A549 (cell line): ENCODE data around the gene NOSIP. TPM values are rescaled to one million over a fixed set of nuclear protein-coding genes. Genes with fewer than 3 reads are reported as not detected.

ENCODE experiments used
- polyA plus RNA-seq, 4 experiments: library from polyadenylated mRNA; depleted of rRNA in 3 of 4; stranded (reverse); fragments of >200 nt; fragmentation: RNase III in 1 of 4; extraction: RNeasy Plus Mini Kit Qiagen cat#74134 plus additional on column Dnase treatment in 1 of 4; gene quantifications; 2 replicates in 3 of 4; 3 replicates in 1 of 4; pipeline ENCODE4 v1.2.3, GENCODE V29; 2011 to 2017
- small RNA-seq, 6 experiments: library from RNA; depleted of rRNA; stranded (forward); fragments of <200 nt; gene quantifications; one replicate each; pipeline ENCODE3, GENCODE V24; 2012

The NOSIP gene
- polyA plus RNA-seq, 2 of the 4 experiments (the other 2 are of a cell fraction): 49.0 to 101 TPM

Small RNA genes lying within 50 kb of the gene (small RNA-seq; reads per million reads assigned to genes)
- gene RF00019: 0 reads per million in 6 experiments

Other genes with a start within 250 kb of the NOSIP start
- gene CD37, start 245.2 kb downstream of the NOSIP start, polyA plus RNA-seq (2011; rRNA removed): not detected in 2 replicates
- gene CD37, start 245.2 kb downstream of the NOSIP start, polyA plus RNA-seq (2017; fragmentation: RNase III; extraction: RNeasy Plus Mini Kit Qiagen cat#74134 plus additional on column Dnase treatment): 0.13 to 0.22 TPM in 2 of 3 replicates, not detected in the other
- gene TEAD2, start 218.1 kb downstream of the NOSIP start, polyA plus RNA-seq (2011; rRNA removed): 15.9 and 20.3 TPM in 2 replicates
- 19.0 to 26.3 TPM (median 25.3 TPM) in 3 replicates for gene TEAD2, start 218.1 kb downstream of the NOSIP start, polyA plus RNA-seq (2017; fragmentation: RNase III; extraction: RNeasy Plus Mini Kit Qiagen cat#74134 plus additional on column Dnase treatment)
- gene DKKL1, start 216.7 kb downstream of the NOSIP start, polyA plus RNA-seq (2011; rRNA removed): 0.53 and 0.91 TPM in 2 replicates
- gene DKKL1, start 216.7 kb downstream of the NOSIP start, polyA plus RNA-seq (2017; fragmentation: RNase III; extraction: RNeasy Plus Mini Kit Qiagen cat#74134 plus additional on column Dnase treatment): 0.26 to 0.68 TPM (median 0.37 TPM) in 3 replicates
- gene KASH5, start 192.3 kb downstream of the NOSIP start, polyA plus RNA-seq (2011; rRNA removed): 0.08 TPM in 2 replicates
- 0.17 TPM in 1 of 3 replicates, not detected in the others for gene KASH5, start 192.3 kb downstream of the NOSIP start, polyA plus RNA-seq (2017; fragmentation: RNase III; extraction: RNeasy Plus Mini Kit Qiagen cat#74134 plus additional on column Dnase treatment)
- not detected in 2 replicates for gene PTH2, start 157.1 kb downstream of the NOSIP start, polyA plus RNA-seq (2011; rRNA removed)
- gene PTH2, start 157.1 kb downstream of the NOSIP start, polyA plus RNA-seq (2017; fragmentation: RNase III; extraction: RNeasy Plus Mini Kit Qiagen cat#74134 plus additional on column Dnase treatment): not detected in 3 replicates
- 0.06 TPM in 1 of 2 replicates, not detected in the other for gene GFY, start 155.2 kb downstream of the NOSIP start, polyA plus RNA-seq (2011; rRNA removed)
- 0.16 to 0.18 TPM in 2 of 3 replicates, not detected in the other for gene GFY, start 155.2 kb downstream of the NOSIP start, polyA plus RNA-seq (2017; fragmentation: RNase III; extraction: RNeasy Plus Mini Kit Qiagen cat#74134 plus additional on column Dnase treatment)
- gene SLC17A7, start 139.0 kb downstream of the NOSIP start, polyA plus RNA-seq (2011; rRNA removed): 0.48 and 0.50 TPM in 2 replicates
- 0.35 to 0.44 TPM (median 0.39 TPM) in 3 replicates for gene SLC17A7, start 139.0 kb downstream of the NOSIP start, polyA plus RNA-seq (2017; fragmentation: RNase III; extraction: RNeasy Plus Mini Kit Qiagen cat#74134 plus additional on column Dnase treatment)
- 74.1 and 89.7 TPM in 2 replicates for gene PIH1D1, start 128.7 kb downstream of the NOSIP start, polyA plus RNA-seq (2011; rRNA removed)
- gene PIH1D1, start 128.7 kb downstream of the NOSIP start, polyA plus RNA-seq (2017; fragmentation: RNase III; extraction: RNeasy Plus Mini Kit Qiagen cat#74134 plus additional on column Dnase treatment): 96.8 to 114 TPM (median 113 TPM) in 3 replicates
- 9.7 and 10.2 TPM in 2 replicates for gene ALDH16A1, start 127.3 kb downstream of the NOSIP start, polyA plus RNA-seq (2011; rRNA removed)
- 19.9 to 23.0 TPM (median 23.0 TPM) in 3 replicates for gene ALDH16A1, start 127.3 kb downstream of the NOSIP start, polyA plus RNA-seq (2017; fragmentation: RNase III; extraction: RNeasy Plus Mini Kit Qiagen cat#74134 plus additional on column Dnase treatment)
- 0.42 and 0.58 TPM in 2 replicates for gene FLT3LG, start 106.3 kb downstream of the NOSIP start, polyA plus RNA-seq (2011; rRNA removed)
- gene FLT3LG, start 106.3 kb downstream of the NOSIP start, polyA plus RNA-seq (2017; fragmentation: RNase III; extraction: RNeasy Plus Mini Kit Qiagen cat#74134 plus additional on column Dnase treatment): 0.99 to 1.2 TPM (median 1.0 TPM) in 3 replicates
- 5,391 and 5,410 TPM in 2 replicates for gene RPL13A, start 92.9 kb downstream of the NOSIP start, polyA plus RNA-seq (2011; rRNA removed)
- 3,383 to 3,595 TPM (median 3,438 TPM) in 3 replicates for gene RPL13A, start 92.9 kb downstream of the NOSIP start, polyA plus RNA-seq (2017; fragmentation: RNase III; extraction: RNeasy Plus Mini Kit Qiagen cat#74134 plus additional on column Dnase treatment)
- gene RPS11, start 84.1 kb downstream of the NOSIP start, polyA plus RNA-seq (2011; rRNA removed): 2,624 and 3,014 TPM in 2 replicates
- gene RPS11, start 84.1 kb downstream of the NOSIP start, polyA plus RNA-seq (2017; fragmentation: RNase III; extraction: RNeasy Plus Mini Kit Qiagen cat#74134 plus additional on column Dnase treatment): 3,721 to 3,877 TPM (median 3,793 TPM) in 3 replicates
- gene FCGRT, start 67.9 kb downstream of the NOSIP start, polyA plus RNA-seq (2011; rRNA removed): 25.7 and 32.0 TPM in 2 replicates
- gene FCGRT, start 67.9 kb downstream of the NOSIP start, polyA plus RNA-seq (2017; fragmentation: RNase III; extraction: RNeasy Plus Mini Kit Qiagen cat#74134 plus additional on column Dnase treatment): 20.0 to 28.4 TPM (median 28.4 TPM) in 3 replicates
- gene RCN3, start 52.6 kb downstream of the NOSIP start, polyA plus RNA-seq (2011; rRNA removed): 0.31 and 0.41 TPM in 2 replicates
- gene RCN3, start 52.6 kb downstream of the NOSIP start, polyA plus RNA-seq (2017; fragmentation: RNase III; extraction: RNeasy Plus Mini Kit Qiagen cat#74134 plus additional on column Dnase treatment): 1.6 to 2.1 TPM (median 1.8 TPM) in 3 replicates
- gene PRRG2, start 760 bp upstream of the NOSIP start, polyA plus RNA-seq (2011; rRNA removed): 0.53 and 0.82 TPM in 2 replicates
- 0.68 to 1.1 TPM (median 1.0 TPM) in 3 replicates for gene PRRG2, start 760 bp upstream of the NOSIP start, polyA plus RNA-seq (2017; fragmentation: RNase III; extraction: RNeasy Plus Mini Kit Qiagen cat#74134 plus additional on column Dnase treatment)
- 0.78 and 1.6 TPM in 2 replicates for gene PRR12, start 10.6 kb upstream of the NOSIP start, polyA plus RNA-seq (2011; rRNA removed)
- gene PRR12, start 10.6 kb upstream of the NOSIP start, polyA plus RNA-seq (2017; fragmentation: RNase III; extraction: RNeasy Plus Mini Kit Qiagen cat#74134 plus additional on column Dnase treatment): 13.0 to 16.3 TPM (median 15.6 TPM) in 3 replicates
- gene RRAS, start 59.6 kb upstream of the NOSIP start, polyA plus RNA-seq (2011; rRNA removed): 45.9 and 47.6 TPM in 2 replicates
- gene RRAS, start 59.6 kb upstream of the NOSIP start, polyA plus RNA-seq (2017; fragmentation: RNase III; extraction: RNeasy Plus Mini Kit Qiagen cat#74134 plus additional on column Dnase treatment): 49.2 to 55.4 TPM (median 50.2 TPM) in 3 replicates
- gene SCAF1, start 61.7 kb upstream of the NOSIP start, polyA plus RNA-seq (2011; rRNA removed): 4.0 and 6.1 TPM in 2 replicates
- 41.0 to 47.9 TPM (median 47.2 TPM) in 3 replicates for gene SCAF1, start 61.7 kb upstream of the NOSIP start, polyA plus RNA-seq (2017; fragmentation: RNase III; extraction: RNeasy Plus Mini Kit Qiagen cat#74134 plus additional on column Dnase treatment)
- gene IRF3, start 85.3 kb upstream of the NOSIP start, polyA plus RNA-seq (2011; rRNA removed): 54.0 and 68.6 TPM in 2 replicates
- 88.5 to 114 TPM (median 103 TPM) in 3 replicates for gene IRF3, start 85.3 kb upstream of the NOSIP start, polyA plus RNA-seq (2017; fragmentation: RNase III; extraction: RNeasy Plus Mini Kit Qiagen cat#74134 plus additional on column Dnase treatment)
- 26.6 and 29.2 TPM in 2 replicates for gene BCL2L12, start 85.4 kb upstream of the NOSIP start, polyA plus RNA-seq (2011; rRNA removed)
- gene BCL2L12, start 85.4 kb upstream of the NOSIP start, polyA plus RNA-seq (2017; fragmentation: RNase III; extraction: RNeasy Plus Mini Kit Qiagen cat#74134 plus additional on column Dnase treatment): 47.8 to 53.0 TPM (median 48.6 TPM) in 3 replicates
- gene PRMT1, start 96.7 kb upstream of the NOSIP start, polyA plus RNA-seq (2011; rRNA removed): 440 and 504 TPM in 2 replicates
- 488 to 516 TPM (median 500 TPM) in 3 replicates for gene PRMT1, start 96.7 kb upstream of the NOSIP start, polyA plus RNA-seq (2017; fragmentation: RNase III; extraction: RNeasy Plus Mini Kit Qiagen cat#74134 plus additional on column Dnase treatment)
- 2.0 and 2.9 TPM in 2 replicates for gene ADM5, start 109.0 kb upstream of the NOSIP start, polyA plus RNA-seq (2011; rRNA removed)
- gene ADM5, start 109.0 kb upstream of the NOSIP start, polyA plus RNA-seq (2017; fragmentation: RNase III; extraction: RNeasy Plus Mini Kit Qiagen cat#74134 plus additional on column Dnase treatment): 4.3 to 4.5 TPM (median 4.4 TPM) in 3 replicates
- 8.2 and 8.5 TPM in 2 replicates for gene CPT1C, start 110.6 kb upstream of the NOSIP start, polyA plus RNA-seq (2011; rRNA removed)
- gene CPT1C, start 110.6 kb upstream of the NOSIP start, polyA plus RNA-seq (2017; fragmentation: RNase III; extraction: RNeasy Plus Mini Kit Qiagen cat#74134 plus additional on column Dnase treatment): 13.7 to 17.1 TPM (median 15.4 TPM) in 3 replicates
- gene TSKS, start 182.8 kb upstream of the NOSIP start, polyA plus RNA-seq (2011; rRNA removed): not detected in 2 replicates
- not detected in 3 replicates for gene TSKS, start 182.8 kb upstream of the NOSIP start, polyA plus RNA-seq (2017; fragmentation: RNase III; extraction: RNeasy Plus Mini Kit Qiagen cat#74134 plus additional on column Dnase treatment)
- gene AP2A1, start 186.4 kb upstream of the NOSIP start, polyA plus RNA-seq (2011; rRNA removed): 36.6 and 41.6 TPM in 2 replicates
- 53.4 to 62.1 TPM (median 58.6 TPM) in 3 replicates for gene AP2A1, start 186.4 kb upstream of the NOSIP start, polyA plus RNA-seq (2017; fragmentation: RNase III; extraction: RNeasy Plus Mini Kit Qiagen cat#74134 plus additional on column Dnase treatment)
- 12.5 and 14.5 TPM in 2 replicates for gene FUZ, start 232.7 kb upstream of the NOSIP start, polyA plus RNA-seq (2011; rRNA removed)
- gene FUZ, start 232.7 kb upstream of the NOSIP start, polyA plus RNA-seq (2017; fragmentation: RNase III; extraction: RNeasy Plus Mini Kit Qiagen cat#74134 plus additional on column Dnase treatment): 15.9 to 23.7 TPM (median 21.7 TPM) in 3 replicates
- 20.4 and 27.1 TPM in 2 replicates for gene MED25, start 237.7 kb upstream of the NOSIP start, polyA plus RNA-seq (2011; rRNA removed)
- gene MED25, start 237.7 kb upstream of the NOSIP start, polyA plus RNA-seq (2017; fragmentation: RNase III; extraction: RNeasy Plus Mini Kit Qiagen cat#74134 plus additional on column Dnase treatment): 36.4 to 41.6 TPM (median 40.1 TPM) in 3 replicates